H9 (cell line): ENCODE data around the gene SRF. TPM values are rescaled to one million over a fixed set of nuclear protein-coding genes. Genes with fewer than 3 reads are reported as not detected.

Experiments used
- DNase-seq: peaks from one replicate; pipeline ENCODE4 v3.0.0-alpha.2; 2017
- H2AFZ ChIP-seq: one replicate; pipeline ENCODE4 v1.6.1; 2013; ENCODE audit warnings: mild to moderate bottlenecking, low read length, control low read depth, moderate library complexity
- H2AK5ac ChIP-seq: 2 replicates; pipeline ENCODE4 v1.6.1; 2013; ENCODE audit warnings: low read length, control low read depth, mixed read lengths; ENCODE audit not compliant: insufficient read length
- H2BK120ac ChIP-seq: one replicate; pipeline ENCODE4 v1.6.1; 2013; ENCODE audit warnings: low read depth, mild to moderate bottlenecking, low read length, control low read depth, inconsistent platforms; ENCODE audit not compliant: poor library complexity, severe bottlenecking
- H2BK12ac ChIP-seq: 2 replicates; pipeline ENCODE4 v1.6.1; 2013; ENCODE audit warnings: low read length, control low read depth, mixed read lengths, low read depth; ENCODE audit not compliant: insufficient read length
- H2BK15ac ChIP-seq: 2 replicates; pipeline ENCODE4 v1.6.1; 2013; ENCODE audit warnings: low read depth, low read length, control low read depth
- H2BK20ac ChIP-seq: one replicate; pipeline ENCODE4 v1.6.1; 2013; ENCODE audit warnings: low read depth, mild to moderate bottlenecking, low read length, control low read depth, inconsistent platforms; ENCODE audit not compliant: poor library complexity, severe bottlenecking
- H2BK5ac ChIP-seq: 2 replicates; pipeline ENCODE4 v1.6.1; 2013; ENCODE audit warnings: low read length, control low read depth, mixed read lengths; ENCODE audit not compliant: insufficient read length
- H3K14ac ChIP-seq: 2 replicates; pipeline ENCODE4 v1.6.1; 2013; ENCODE audit warnings: low read length, control low read depth; ENCODE audit not compliant: insufficient read depth
- H3K18ac ChIP-seq: 2 replicates; pipeline ENCODE4 v1.6.1; 2013; ENCODE audit warnings: low read depth, mild to moderate bottlenecking, mixed read lengths, low read length, control low read depth; ENCODE audit not compliant: insufficient read length
- H3K23ac ChIP-seq: 2 replicates; pipeline ENCODE4 v1.6.1; 2013; ENCODE audit warnings: low read length, control low read depth, mixed read lengths, low read depth; ENCODE audit not compliant: insufficient read length
- H3K23me2 ChIP-seq: 2 replicates; pipeline ENCODE4 v1.6.1; 2013; ENCODE audit warnings: low read depth, mild to moderate bottlenecking, mixed read lengths, low read length, control low read depth; ENCODE audit not compliant: insufficient read length, poor library complexity, severe bottlenecking
- H3K27ac ChIP-seq: 2 replicates; pipeline ENCODE4 v1.5.1; 2013; ENCODE audit warnings: low read length, control low read depth, mixed read lengths, low read depth; ENCODE audit not compliant: insufficient read length
- H3K27me3 ChIP-seq: 2 replicates; pipeline ENCODE4 v1.6.1; 2013; ENCODE audit warnings: low read length, control low read depth, inconsistent platforms; ENCODE audit not compliant: insufficient read depth
- H3K4ac ChIP-seq: 2 replicates; pipeline ENCODE4 v1.6.1; 2013; ENCODE audit warnings: low read depth, mild to moderate bottlenecking, control low read depth, inconsistent platforms, low read length, moderate library complexity
- H3K4me1 ChIP-seq: 2 replicates; pipeline ENCODE4 v1.6.1; 2013; ENCODE audit warnings: low read length, control low read depth, inconsistent platforms; ENCODE audit not compliant: insufficient read depth
- H3K4me2 ChIP-seq: 2 replicates; pipeline ENCODE4 v1.6.1; 2013; ENCODE audit warnings: low read length, control low read depth, mixed read lengths; ENCODE audit not compliant: insufficient read length, insufficient read depth
- H3K56ac ChIP-seq: 2 replicates; pipeline ENCODE4 v1.6.1; 2013; ENCODE audit warnings: low read depth, mild to moderate bottlenecking, mixed read lengths, low read length, control low read depth; ENCODE audit not compliant: insufficient read length
- H3K79me1 ChIP-seq: 2 replicates; pipeline ENCODE4 v1.6.1; 2013; ENCODE audit warnings: low read depth, mild to moderate bottlenecking, moderate library complexity, low read length, control low read depth, inconsistent platforms; ENCODE audit not compliant: insufficient read depth, poor library complexity, severe bottlenecking
- H3K79me2 ChIP-seq: 2 replicates; pipeline ENCODE4 v1.6.1; 2013; ENCODE audit warnings: low read length, control low read depth, inconsistent platforms; ENCODE audit not compliant: insufficient read depth
- H3K9ac ChIP-seq: 2 replicates; pipeline ENCODE4 v1.6.1; 2013; ENCODE audit warnings: low read length, control low read depth, mixed read lengths; ENCODE audit not compliant: insufficient read length; ENCODE audit errors: extremely low read depth
- H3K9me3 ChIP-seq: one replicate; pipeline ENCODE4 v1.6.1; 2013; ENCODE audit warnings: low read depth, low read length, inconsistent platforms; ENCODE audit not compliant: control insufficient read depth
- H3T11ph ChIP-seq: one replicate; pipeline ENCODE4 v1.6.1; 2013; ENCODE audit warnings: mild to moderate bottlenecking, low read length, control low read depth, inconsistent platforms
- H4K20me1 ChIP-seq: one replicate; pipeline ENCODE4 v1.6.1; 2013; ENCODE audit not compliant: control insufficient read depth, insufficient read length, insufficient read depth
- H4K5ac ChIP-seq: 2 replicates; pipeline ENCODE4 v1.6.1; 2013; ENCODE audit warnings: low read depth, mild to moderate bottlenecking, mixed read lengths, low read length, control low read depth; ENCODE audit not compliant: insufficient read length
- H4K8ac ChIP-seq: replicated peaks from 2 replicates; pipeline ENCODE4 v1.6.1; 2013; ENCODE audit warnings: low read length, control low read depth, mixed read lengths, low read depth; ENCODE audit not compliant: insufficient read length
- H4K91ac ChIP-seq: 2 replicates; pipeline ENCODE4 v1.6.1; 2013; ENCODE audit warnings: low read depth, mild to moderate bottlenecking, moderate library complexity, mixed read lengths, low read length, control low read depth; ENCODE audit not compliant: insufficient read length
- H3K27ac Mint-ChIP-seq, 3 experiments: 2 replicates in 2 of 3; 3 replicates in 1 of 3; pipeline ENCODE4 v1.8.0; 2020 to 2021; ENCODE audit warnings: mixed read lengths in 3 of 3, mild to moderate bottlenecking in 1 of 3, moderate library complexity in 1 of 3
- H3K27me3 Mint-ChIP-seq: 2 replicates; pipeline ENCODE4 v1.8.0; 2021; ENCODE audit warnings: low read depth, mild to moderate bottlenecking, moderate library complexity, mixed read lengths
- H3K36me3 Mint-ChIP-seq, 3 experiments: 2 replicates in 2 of 3; 3 replicates in 1 of 3; pipeline ENCODE4 v1.8.0; 2020 to 2021; ENCODE audit warnings: low read depth in 3 of 3, mixed read lengths in 3 of 3; ENCODE audit not compliant: insufficient read depth in 1 of 3
- H3K4me1 Mint-ChIP-seq, 2 experiments: 2 replicates each; pipeline ENCODE4 v1.8.0; 2020; ENCODE audit warnings: mixed read lengths in 2 of 2
- H3K4me3 Mint-ChIP-seq, 2 experiments: 2 replicates in 1 of 2; 3 replicates in 1 of 2; pipeline ENCODE4 v1.8.0; 2020 to 2021; ENCODE audit warnings: mild to moderate bottlenecking in 2 of 2, mixed read lengths in 2 of 2, moderate library complexity in 1 of 2
- H3K9me3 Mint-ChIP-seq, 2 experiments: 2 replicates in 1 of 2; 3 replicates in 1 of 2; pipeline ENCODE4 v1.8.0; 2020; ENCODE audit warnings: mild to moderate bottlenecking in 2 of 2, mixed read lengths in 2 of 2, moderate library complexity in 1 of 2
- WGBS: extraction: QIAGEN DNeasy Blood & Tissue Kit; methylation state at CpG from one replicate; pipeline ENCODE4 v1.1.7; 2013; ENCODE audit warnings: missing lambda C conversion rate, low lambda C conversion rate, mixed read lengths; ENCODE audit not compliant: insufficient read length; ENCODE audit errors: extremely low coverage; 5-methylcytosine and 5-hydroxymethylcytosine counted together
- total RNA-seq: library from RNA; stranded (reverse); gene quantifications from 2 replicates; pipeline ENCODE4 v1.2.1, GENCODE V29; 2021
- TF ChIP-seq, protein P1 (sequence below): fragments of 200-600 bp; sonication (generic); conservative IDR thresholded peaks from 3 replicates; pipeline ENCODE4 v1.8.0; 2021; ENCODE audit warnings: antibody characterized with exemption, mild to moderate bottlenecking

Gene SRF
- total RNA-seq, 1 experiment from 2014 or later: 57.5 TPM

DNA sequence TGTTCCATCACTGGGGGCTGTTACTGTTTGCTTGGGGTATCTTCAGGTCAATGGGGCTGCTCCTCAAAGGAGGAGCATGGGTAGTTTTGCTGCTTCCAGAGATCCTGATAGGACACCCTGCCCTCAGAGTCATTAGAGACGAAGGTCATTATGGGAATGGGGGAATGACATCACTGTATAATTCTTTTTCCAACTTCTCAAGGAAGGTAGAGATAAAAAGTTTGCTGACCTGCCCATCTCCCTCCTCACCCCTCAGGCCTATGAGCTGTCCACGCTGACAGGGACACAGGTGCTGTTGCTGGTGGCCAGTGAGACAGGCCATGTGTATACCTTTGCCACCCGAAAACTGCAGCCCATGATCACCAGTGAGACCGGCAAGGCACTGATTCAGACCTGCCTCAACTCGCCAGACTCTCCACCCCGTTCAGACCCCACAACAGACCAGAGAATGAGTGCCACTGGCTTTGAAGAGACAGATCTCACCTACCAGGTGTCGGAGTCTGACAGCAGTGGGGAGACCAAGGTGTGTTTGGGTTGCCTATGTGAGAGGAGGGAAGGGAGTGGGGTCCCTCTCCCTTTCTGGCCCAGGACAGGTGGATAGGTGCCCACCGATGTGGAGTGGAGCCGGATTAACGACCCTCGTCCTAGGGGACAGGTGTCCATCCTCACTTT lies 2.7 kb downstream of the SRF start:
- DNase-seq: no peak
- peak overlapping the region in 2 of 3 experiments; percentile 28 to 94; a peak in 4 of 7 replicates for H3K27ac Mint-ChIP-seq
- Histone ChIP-seq H4K5ac (no peak overlapping the region), H4K91ac (no peak overlapping the region), H3K79me2 (peaks cover 2% of the 10 kb centered on the region; the same call in 1 of the 2 replicates), H2BK20ac (no peak overlapping the region), H3K18ac (peak overlapping the region; percentile 87), H2BK5ac (no peak overlapping the region), H3K9me3 (no peaks in the 10 kb centered on the region), H3K4me1 (peaks cover 4% of the 10 kb centered on the region; the same call in 1 of the 2 replicates), H3T11ph (no peak overlapping the region), H3K14ac (peak overlapping the region; percentile 93; the same call in 1 of the 2 replicates), H2BK15ac (no peak overlapping the region), H3K27me3 (no peaks in the 10 kb centered on the region), H3K9ac (no peak overlapping the region), H3K79me1 (peaks cover 4% of the 10 kb centered on the region), H2BK12ac (peak overlapping the region; percentile 3), H3K23me2 (peaks cover 23% of the 10 kb centered on the region), H4K20me1 (no peaks in the 10 kb centered on the region), H3K4me2 (peak overlapping the region; percentile 79), H3K56ac (no peak overlapping the region), H3K27ac (no peak overlapping the region), H2BK120ac (no peak overlapping the region), H3K4ac (peak overlapping the region; percentile 27; the same call in 1 of the 2 replicates), H4K8ac (no peak overlapping the region), H2AFZ (no peak overlapping the region), H3K23ac (no peak overlapping the region), H2AK5ac (no peak overlapping the region)
- H3K36me3 Mint-ChIP-seq: peaks cover 33 to 48% (median 47%) of the 10 kb centered on the region in 3 experiments
- WGBS: no CpG with 5 or more reads among the region's 11 CpGs
- H3K4me3 Mint-ChIP-seq: peak overlapping the region; percentile 99 to 100
- H3K4me1 Mint-ChIP-seq: peaks cover 31 to 32% of the 10 kb centered on the region in 2 experiments
- TF ChIP-seq, protein P1, sequence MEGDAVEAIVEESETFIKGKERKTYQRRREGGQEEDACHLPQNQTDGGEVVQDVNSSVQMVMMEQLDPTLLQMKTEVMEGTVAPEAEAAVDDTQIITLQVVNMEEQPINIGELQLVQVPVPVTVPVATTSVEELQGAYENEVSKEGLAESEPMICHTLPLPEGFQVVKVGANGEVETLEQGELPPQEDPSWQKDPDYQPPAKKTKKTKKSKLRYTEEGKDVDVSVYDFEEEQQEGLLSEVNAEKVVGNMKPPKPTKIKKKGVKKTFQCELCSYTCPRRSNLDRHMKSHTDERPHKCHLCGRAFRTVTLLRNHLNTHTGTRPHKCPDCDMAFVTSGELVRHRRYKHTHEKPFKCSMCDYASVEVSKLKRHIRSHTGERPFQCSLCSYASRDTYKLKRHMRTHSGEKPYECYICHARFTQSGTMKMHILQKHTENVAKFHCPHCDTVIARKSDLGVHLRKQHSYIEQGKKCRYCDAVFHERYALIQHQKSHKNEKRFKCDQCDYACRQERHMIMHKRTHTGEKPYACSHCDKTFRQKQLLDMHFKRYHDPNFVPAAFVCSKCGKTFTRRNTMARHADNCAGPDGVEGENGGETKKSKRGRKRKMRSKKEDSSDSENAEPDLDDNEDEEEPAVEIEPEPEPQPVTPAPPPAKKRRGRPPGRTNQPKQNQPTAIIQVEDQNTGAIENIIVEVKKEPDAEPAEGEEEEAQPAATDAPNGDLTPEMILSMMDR: no peak
- H3K9me3 Mint-ChIP-seq: peaks cover 0 to 3% of the 10 kb centered on the region in 2 experiments; a peak in 2 of 5 replicates
- peaks cover 6% of the 10 kb centered on the region for H3K27me3 Mint-ChIP-seq
